Superior temporal gyrus (tissue), 1 donor: ENCODE results near the gene LRFN2.
A peak's percentile ranks its signal among the peaks of the same experiment; 100 is the strongest.

ENCODE experiments used
- DNase-seq: peaks from one replicate; pipeline ENCODE4 v3.0.0-alpha.2; 2016; ENCODE audit errors: extremely low spot score

Gene LRFN2

GRCh38 chr6:40587240-40588069 is at the start of gene LRFN2:
TSS of gene LRFN2 (minus strand) at chr6:40587364.
- DNase-seq: peak; percentile 62

DNA sequence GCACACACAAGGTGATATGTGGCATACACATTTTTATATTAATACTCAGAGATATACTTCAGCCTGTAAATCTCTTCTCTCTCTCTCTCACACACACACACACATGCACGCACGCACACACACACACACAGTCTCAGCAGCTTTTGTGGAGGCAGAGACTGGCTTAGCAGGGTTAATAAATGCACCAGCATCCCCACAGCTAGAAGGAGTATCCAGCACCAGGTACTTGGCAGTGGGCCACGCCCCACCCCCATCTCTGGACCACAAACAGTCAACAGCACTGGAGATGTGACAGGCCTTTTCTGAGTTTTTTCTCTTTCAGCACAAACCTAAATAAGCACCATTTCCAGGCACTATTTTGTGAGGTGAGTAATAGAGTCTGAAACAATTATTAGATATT is 47.3 kb upstream of the LRFN2 start:
- DNase-seq: no peak

GRCh38 chr6:40631744-40632143 is 44.6 kb upstream of the LRFN2 start:
- DNase-seq: peak; percentile 62

DNA sequence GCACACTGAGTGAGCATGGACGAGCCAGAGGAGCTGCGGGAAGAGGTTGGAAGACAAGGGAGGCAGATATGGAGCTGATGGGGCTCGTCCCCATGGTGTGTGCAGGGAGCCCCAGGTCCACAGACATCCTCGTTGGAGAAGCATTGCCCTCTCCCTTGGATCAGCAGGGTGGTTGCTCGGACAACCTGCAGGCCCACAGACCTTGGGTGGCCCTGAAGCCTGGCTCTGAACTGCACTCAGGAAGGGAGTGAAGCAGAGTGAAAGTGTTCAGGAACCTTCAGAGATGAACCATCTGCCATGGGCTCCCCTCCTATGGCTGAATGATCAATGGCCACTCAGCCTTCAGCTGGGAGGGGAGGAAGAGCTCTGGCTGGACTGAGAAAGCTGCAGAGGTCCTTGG is 43.3 kb upstream of the LRFN2 start:
- DNase-seq: no peak

DNA sequence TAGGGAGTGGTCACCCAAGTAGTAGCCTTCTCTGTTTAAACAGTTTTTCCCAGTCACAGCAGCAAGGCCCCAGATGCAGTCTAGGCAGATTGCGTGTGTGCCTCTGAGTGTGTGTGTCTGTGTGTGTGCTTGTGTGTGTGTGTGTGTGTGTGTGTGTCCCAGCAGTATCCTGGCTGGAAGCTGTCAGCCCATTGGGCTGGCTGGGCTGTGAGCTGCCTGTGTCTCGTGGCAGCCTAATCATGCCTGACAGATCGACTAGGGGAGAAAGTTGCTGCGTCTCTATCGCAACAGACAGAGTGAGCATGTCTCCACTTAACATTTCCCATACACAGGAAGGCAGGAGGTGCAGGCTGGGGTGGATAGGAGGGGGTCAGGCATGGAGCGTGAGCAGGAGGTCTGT is 42.9 kb upstream of the LRFN2 start:
- no peak for DNase-seq

DNA sequence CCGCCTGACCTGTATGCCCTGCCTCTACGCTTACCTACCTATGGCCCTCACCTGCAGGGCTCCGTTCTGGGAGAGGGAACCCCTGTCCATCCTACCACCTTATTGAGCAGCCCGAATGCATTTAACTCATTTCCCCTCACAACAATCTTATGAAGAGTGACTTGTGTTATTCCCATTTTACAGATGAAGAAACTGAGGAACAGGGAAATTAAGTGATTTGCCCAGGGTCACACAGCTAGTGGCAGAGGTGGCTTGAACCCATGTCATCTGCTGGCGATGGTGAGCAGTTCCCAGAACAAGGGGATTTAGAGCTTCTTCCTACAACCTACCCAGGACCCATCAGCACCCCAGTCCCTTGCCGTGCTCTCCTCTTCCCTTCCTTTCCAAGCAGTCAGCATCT is 42.3 kb upstream of the LRFN2 start:
- no peak for DNase-seq

DNA sequence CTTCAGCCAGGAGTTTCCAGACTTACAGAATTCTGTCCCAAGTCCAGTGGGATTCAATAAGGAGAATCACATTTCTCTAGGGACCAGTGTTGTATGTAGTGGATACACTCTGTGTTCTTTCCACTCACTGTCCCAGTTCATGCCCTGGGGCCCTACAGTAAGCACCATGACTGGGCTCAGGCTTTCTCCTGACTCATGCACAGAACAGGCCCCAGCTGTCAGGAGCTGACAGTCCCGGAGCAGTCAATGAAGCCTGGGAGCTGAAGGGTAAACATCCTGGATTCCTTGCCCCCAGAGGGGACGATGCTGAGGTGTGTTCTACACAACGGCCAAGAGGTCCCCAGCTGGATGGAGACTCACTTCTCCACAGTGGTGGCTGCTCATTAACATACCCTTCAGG is 40.2 kb upstream of the LRFN2 start:
- no peak for DNase-seq

GRCh38 chr6:40626886-40627285 is 39.7 kb upstream of the LRFN2 start:
- DNase-seq: no peak

DNA sequence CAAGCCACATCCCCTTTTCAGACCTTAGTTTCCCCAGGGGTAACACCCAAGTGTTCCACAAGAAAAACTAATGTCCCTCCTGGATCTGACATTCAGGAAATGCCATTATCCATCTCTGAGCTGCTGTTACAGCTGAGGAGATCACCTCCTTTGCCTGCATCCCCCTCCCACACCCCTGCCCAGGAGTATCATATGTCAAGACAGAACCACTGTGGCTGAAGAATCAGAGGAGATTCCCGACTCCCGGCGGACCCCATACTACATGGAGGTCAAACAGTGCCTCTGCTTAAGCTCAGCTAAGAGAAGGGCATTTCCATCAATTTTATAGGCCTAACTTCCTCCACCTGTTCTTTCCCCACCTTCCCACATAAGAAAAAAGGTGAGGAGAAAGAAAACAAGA is 36.8 kb upstream of the LRFN2 start:
- no peak for DNase-seq

GRCh38 chr6:40623178-40623577 is 36.0 kb upstream of the LRFN2 start:
- DNase-seq: no peak

DNA sequence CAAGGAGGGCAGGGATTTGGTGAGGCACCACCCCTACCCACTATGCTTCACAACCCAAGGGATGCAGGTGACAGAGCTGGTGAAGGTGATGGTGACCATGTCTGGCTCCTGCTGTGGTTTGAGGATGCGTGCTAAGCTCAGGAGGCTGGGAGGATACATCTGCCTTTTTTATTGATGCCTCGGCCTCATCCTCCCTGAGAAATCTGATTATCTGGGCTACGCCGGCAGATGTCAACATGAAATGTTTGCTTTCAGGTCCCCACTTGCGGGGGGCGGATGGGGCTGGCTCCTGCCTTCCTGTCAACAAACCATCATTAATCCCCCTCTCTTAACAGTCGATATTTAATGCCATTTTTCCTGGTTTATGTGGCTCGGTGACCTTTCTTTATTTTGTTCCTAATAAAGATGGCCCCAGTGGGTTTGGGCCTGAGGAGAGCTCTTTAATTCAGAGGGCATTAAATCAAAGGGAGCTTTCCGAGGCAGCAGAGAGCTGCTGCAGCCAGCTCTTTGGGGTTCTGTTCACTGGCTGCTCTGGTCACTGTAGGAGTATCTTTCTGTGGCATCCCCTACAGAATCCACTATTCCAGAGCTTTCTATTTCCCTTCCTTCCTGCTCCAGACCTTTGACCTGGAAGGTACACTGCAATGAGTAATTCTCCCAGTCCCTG is 33.5 kb upstream of the LRFN2 start:
- DNase-seq: no peak

DNA sequence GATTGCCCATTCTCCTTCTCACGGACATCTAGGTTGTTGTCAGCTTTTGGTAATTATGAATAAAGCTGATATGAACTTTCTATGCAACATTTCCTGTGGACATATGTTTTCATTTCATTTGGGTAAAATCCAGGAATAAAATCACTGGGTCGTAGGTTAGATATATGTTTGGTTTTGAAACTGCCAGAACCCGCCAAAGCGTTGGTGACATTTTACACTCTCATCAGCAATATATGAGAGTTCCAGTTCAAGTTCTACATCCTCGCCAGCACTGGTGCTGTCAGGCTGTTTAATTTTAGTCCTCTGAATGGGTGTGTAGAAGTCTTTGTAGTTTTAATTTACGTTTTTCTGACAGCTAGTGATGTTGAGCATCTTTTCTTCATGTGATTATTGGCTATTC is 27.5 kb upstream of the LRFN2 start:
- no peak for DNase-seq

DNA sequence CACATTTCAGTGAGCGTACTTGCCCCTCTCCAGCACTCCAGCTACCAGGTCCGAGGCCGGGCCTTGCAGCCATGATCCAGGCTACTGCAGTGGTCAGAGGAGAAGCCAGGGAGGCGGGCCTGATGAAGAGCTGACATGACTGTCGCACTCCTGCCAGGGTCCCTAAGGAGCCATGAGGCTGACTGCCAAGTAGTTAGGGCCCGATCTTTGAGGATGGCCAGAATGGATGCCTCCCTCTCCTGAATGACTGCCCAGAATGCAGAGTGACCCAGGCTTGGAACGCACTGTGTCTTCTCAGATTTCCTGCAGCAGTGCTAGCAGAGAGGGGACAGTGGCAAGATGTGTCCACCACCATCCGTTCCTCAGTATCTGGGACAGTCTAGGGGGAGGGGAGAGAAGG is 24.7 kb upstream of the LRFN2 start:
- DNase-seq: no peak

DNA sequence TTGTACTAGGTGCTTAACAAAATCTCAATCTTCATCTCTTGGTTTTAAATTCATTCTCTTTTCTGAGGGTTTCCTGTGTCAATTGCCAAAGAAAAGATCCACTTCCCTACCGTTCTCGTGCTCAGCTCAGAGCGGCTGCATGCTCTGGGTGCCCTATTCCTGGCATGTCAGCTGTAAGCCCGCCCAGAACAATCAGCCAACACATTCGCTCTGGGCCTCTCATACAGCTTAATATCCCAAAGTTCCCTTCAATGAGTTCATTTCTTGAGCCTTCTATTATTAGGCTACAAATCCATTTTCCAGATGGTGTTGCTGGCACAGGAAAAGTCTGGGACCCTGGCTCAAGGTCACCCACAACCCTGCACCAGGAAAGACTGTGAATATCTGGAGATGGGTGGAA is 24.3 kb upstream of the LRFN2 start:
- no peak for DNase-seq

DNA sequence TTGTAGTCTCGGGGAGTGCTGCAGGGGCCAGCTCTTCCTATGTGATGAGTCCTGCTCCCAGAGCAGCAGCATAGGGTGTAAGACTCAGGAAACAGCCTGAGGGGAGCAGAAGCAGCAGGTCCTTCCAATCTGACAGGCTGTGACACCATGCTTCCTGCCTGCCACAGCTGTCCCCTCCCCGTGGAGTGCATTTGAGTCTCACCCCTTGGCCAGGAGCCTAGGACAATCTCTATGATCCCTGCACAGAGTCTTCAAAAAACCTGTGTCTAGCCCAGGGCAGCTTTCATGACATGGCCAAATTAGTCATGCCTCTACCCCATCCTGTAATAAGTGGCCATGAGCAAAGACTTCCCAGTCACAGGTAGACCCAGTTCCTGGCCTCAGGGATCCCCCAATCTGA is 23.1 kb upstream of the LRFN2 start:
- DNase-seq: no peak

- no peak for DNase-seq
Measured at GRCh38 chr6:40606981-40607380, 19.8 kb upstream of the LRFN2 start.

DNA sequence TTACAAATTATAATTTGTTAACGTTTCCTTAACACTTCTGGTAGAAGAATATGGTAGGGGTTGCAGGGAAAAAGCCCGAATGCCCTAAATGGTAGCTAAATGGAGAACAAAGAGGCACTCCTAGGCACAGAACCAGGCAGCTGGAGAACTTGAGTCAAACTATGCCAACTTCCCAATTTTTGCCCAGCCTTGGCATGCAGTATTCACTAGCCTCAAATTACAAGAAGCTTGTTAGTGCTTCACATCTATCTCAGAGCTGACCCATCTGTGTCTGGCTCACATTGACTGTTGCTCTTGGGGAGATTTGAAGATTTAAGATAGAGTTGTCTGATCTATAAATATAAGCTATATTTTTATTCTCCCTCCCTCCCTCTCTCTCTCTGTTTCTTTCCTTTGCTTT is 19.4 kb upstream of the LRFN2 start:
- peak; percentile 46 for DNase-seq

- DNase-seq: no peak
Measured at GRCh38 chr6:40604082-40604481, 16.9 kb upstream of the LRFN2 start.

- DNase-seq: no peak
Measured at GRCh38 chr6:40599555-40599954, 12.4 kb upstream of the LRFN2 start.

DNA sequence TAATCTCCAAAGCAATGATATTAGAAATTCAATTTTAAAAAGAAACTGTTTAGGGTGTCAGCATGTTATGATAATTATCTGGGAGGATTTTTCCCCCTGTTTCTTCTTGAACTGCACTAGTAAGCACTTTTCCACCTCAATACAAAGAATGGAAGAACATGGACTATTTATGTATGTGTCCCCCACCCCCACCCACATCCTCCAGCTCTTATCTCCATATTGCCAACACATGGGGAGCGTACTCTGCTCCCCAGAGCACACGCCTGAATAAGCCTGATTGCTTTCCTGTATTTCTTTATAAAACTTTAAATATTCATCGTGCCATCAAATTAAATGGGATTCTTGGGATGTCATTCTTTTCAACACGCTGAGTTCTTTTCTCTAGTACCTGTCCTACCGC is 11.4 kb upstream of the LRFN2 start:
- DNase-seq: no peak

GRCh38 chr6:40597301-40597700 is 10.1 kb upstream of the LRFN2 start:
- no peak for DNase-seq

DNA sequence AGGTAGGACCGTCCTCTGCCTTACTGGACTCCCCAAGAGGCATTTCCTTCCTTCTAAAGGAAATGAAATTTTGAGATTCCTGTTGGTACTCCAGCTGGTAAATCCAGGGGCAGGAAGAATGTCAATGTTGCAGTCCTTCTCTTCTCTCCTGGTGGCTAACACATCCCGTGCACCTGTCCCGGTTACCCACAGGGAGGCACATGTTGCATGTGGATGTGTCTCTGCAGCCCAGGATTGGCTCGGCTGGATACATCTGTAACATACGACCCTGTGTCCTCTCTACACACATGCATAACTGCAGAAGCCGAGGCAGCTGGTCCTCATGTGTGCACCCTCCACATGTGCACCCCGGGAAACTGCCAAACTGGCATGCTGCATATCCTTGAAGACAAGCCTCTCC is 1.3 kb upstream of the LRFN2 start:
- no peak for DNase-seq

DNA sequence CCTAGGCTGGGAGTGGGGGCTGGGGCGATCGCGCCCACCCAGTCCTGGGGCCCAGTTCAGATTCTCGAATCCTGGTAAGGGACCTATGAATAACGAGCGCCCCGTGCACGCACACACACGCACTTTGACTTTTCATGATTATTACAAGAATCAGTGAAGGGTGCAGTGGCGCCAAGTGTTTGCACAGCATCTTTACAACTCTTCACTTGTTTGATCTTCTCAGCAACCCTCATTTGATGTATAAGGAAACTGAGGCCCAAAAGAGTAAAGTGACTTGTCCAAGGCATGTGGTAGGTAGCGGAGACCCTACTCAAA is 863 bp upstream of the LRFN2 start:
- no peak for DNase-seq
